Breast epithelium (tissue), 3 donors: ENCODE data around the gene ATP7A.

Experiments
- CTCF ChIP-seq, 3 donors: fragments of 450-650 bp; IDR thresholded peaks; one replicate each; pipeline ENCODE4 v1.5.1; 2016 to 2017; ENCODE audit warnings: antibody characterized with exemption in 3 of 3, mild to moderate bottlenecking in 3 of 3, moderate library complexity in 3 of 3
- POLR2AphosphoS5 ChIP-seq, 3 donors: sonication (generic); formaldehyde crosslinking; IDR thresholded peaks; one replicate each; pipeline ENCODE4 v1.6.1; 2017; ENCODE audit warnings: antibody characterized with exemption in 3 of 3

DNA sequence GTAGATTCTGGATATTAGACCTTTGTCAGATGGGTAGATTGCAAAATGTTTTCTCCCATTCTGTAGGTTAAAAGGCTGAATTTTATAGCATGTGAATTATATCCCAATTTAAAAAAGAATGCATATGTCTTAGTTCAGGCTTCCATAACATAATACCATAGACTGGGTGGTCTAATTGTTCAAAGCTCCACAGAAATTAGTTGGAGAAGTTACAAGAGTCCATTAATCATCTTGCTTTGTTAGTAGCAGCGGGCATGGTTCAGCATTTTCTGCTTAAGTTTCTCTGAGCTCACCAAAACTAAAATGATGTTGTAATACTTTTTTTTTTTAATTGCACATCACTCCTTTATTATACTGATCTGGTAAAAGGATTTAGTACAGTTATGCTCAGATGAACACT lies 57.1 kb downstream of the ATP7A start:
- TF ChIP-seq CTCF (IDR thresholded peaks at IDR 0.05), result no peak
- TF ChIP-seq POLR2AphosphoS5 (IDR thresholded peaks at IDR 0.05), result no peak
